Glutamatergic neuron (in vitro differentiated cells): ENCODE measurements around the gene RAB40C. TPM values are rescaled to one million over a fixed set of nuclear protein-coding genes. Genes with fewer than 3 reads are reported as not detected.

Experiments
- DNase-seq: peaks from one replicate; pipeline ENCODE4 v3.0.0; 2022
- H3K27ac Mint-ChIP-seq: one replicate; pipeline ENCODE4 v1.8.0; 2020; ENCODE audit warnings: mild to moderate bottlenecking, mixed read lengths, inconsistent platforms; ENCODE audit not compliant: unreplicated experiment
- H3K27me3 Mint-ChIP-seq: one replicate; pipeline ENCODE4 v1.8.0; 2020; ENCODE audit warnings: mild to moderate bottlenecking, moderate library complexity, mixed read lengths, inconsistent platforms; ENCODE audit not compliant: unreplicated experiment
- H3K36me3 Mint-ChIP-seq: one replicate; pipeline ENCODE4 v1.8.0; 2020; ENCODE audit warnings: mild to moderate bottlenecking, mixed read lengths, inconsistent platforms; ENCODE audit not compliant: unreplicated experiment
- H3K4me1 Mint-ChIP-seq: one replicate; pipeline ENCODE4 v1.8.0; 2020; ENCODE audit warnings: mild to moderate bottlenecking, low read depth, mixed read lengths, inconsistent platforms; ENCODE audit not compliant: unreplicated experiment
- H3K4me3 Mint-ChIP-seq: one replicate; pipeline ENCODE4 v1.8.0; 2020; ENCODE audit warnings: mild to moderate bottlenecking, mixed read lengths, inconsistent platforms; ENCODE audit not compliant: unreplicated experiment
- H3K9me3 Mint-ChIP-seq: one replicate; pipeline ENCODE4 v1.8.0; 2020; ENCODE audit warnings: mild to moderate bottlenecking, moderate library complexity, mixed read lengths, inconsistent platforms; ENCODE audit not compliant: unreplicated experiment
- CTCF ChIP-seq: fragments of 200-600 bp; sonication (generic); IDR thresholded peaks from one replicate; pipeline ENCODE4 v1.5.0; 2021; ENCODE audit not compliant: partially characterized antibody, unreplicated experiment
- total RNA-seq: library from RNA; stranded (reverse); fragmentation: NEBNext Ultra II Directional; extraction: Animal tissue kit (Norgen Biotek cat#: 25700); gene quantifications from one replicate; pipeline ENCODE4 v1.2.1, GENCODE V29; 2021; ENCODE audit not compliant: unreplicated experiment

RAB40C gene
- total RNA-seq, 1 donor from 2014 or later, result 48.3 TPM

GRCh38 chr16:630249-630814, 40.5 kb downstream of the RAB40C start:
- DNase-seq, result peak; percentile 63
- no peak overlapping the region for H3K4me3 Mint-ChIP-seq
- H3K9me3 Mint-ChIP-seq, result peaks cover 14% of the 10 kb centered on the region
- TF ChIP-seq CTCF, result no peak
- no peaks in the 10 kb centered on the region for H3K36me3 Mint-ChIP-seq
- H3K27me3 Mint-ChIP-seq, result peaks cover 20% of the 10 kb centered on the region
- peak overlapping the region; percentile 99 for H3K27ac Mint-ChIP-seq
- peaks cover 12% of the 10 kb centered on the region for H3K4me1 Mint-ChIP-seq

GRCh38 chr16:630815-631405, 41.0 kb downstream of the RAB40C start, which contains the start of gene WFIKKN1:
WFIKKN1 (plus strand) TSS chr16:630985; CDS start chr16:631254, 269 bp downstream.
- Mint-ChIP-seq H3K36me3 (no peaks in the 10 kb centered on the region), H3K4me3 (peak within 1 kb of the TSS; percentile 74), H3K9me3 (peaks cover 14% of the 10 kb centered on the region), H3K4me1 (peaks cover 12% of the 10 kb centered on the region), H3K27me3 (peaks cover 20% of the 10 kb centered on the region), H3K27ac (peak within 1 kb of the TSS; percentile 99)
- TF ChIP-seq CTCF, result no peak
- DNase-seq, result peak; percentile 71

- Mint-ChIP-seq H3K27me3 (peaks cover 24% of the 10 kb centered on the region), H3K4me1 (peaks cover 12% of the 10 kb centered on the region), H3K27ac (peak overlapping the region; percentile 62), H3K36me3 (no peaks in the 10 kb centered on the region), H3K9me3 (peaks cover 17% of the 10 kb centered on the region), H3K4me3 (peak overlapping the region; percentile 68)
- TF ChIP-seq CTCF, result no peak
- DNase-seq, result no peak
Observed at GRCh38 chr16:631808-632358, 42.0 kb downstream of the RAB40C start.

- Mint-ChIP-seq H3K4me1 (peaks cover 11% of the 10 kb centered on the region), H3K27me3 (peaks cover 22% of the 10 kb centered on the region), H3K36me3 (no peaks in the 10 kb centered on the region), H3K9me3 (peaks cover 17% of the 10 kb centered on the region), H3K4me3 (no peak overlapping the region), H3K27ac (no peak overlapping the region)
- TF ChIP-seq CTCF, result no peak
- peak; percentile 12 for DNase-seq
Observed at GRCh38 chr16:632486-633335, 42.8 kb downstream of the RAB40C start.
